LHCN-M2 (cell line): ENCODE measurements around the gene HOXB5. TPM values are rescaled to one million over a fixed set of nuclear protein-coding genes. Genes with fewer than 3 reads are reported as not detected.

Source experiments
- total RNA-seq: library from RNA; depleted of rRNA; stranded (reverse); fragments of >200 nt; gene quantifications from 2 replicates; pipeline ENCODE4 v1.2.3, GENCODE V29; 2014; rRNA removed

The HOXB5 gene
- total RNA-seq, 1 experiment from 2014 or later = 1.8 TPM

Other genes starting within 250 kb of the HOXB5 start
- gene SKAP1, start 163.6 kb downstream of the HOXB5 start, total RNA-seq = 0.17 TPM in 1 of 2 replicates, not detected in the other
- not detected in 2 replicates for gene HOXB1, start 62.8 kb downstream of the HOXB5 start, total RNA-seq
- 59.3 and 65.3 TPM in 2 replicates for gene HOXB2, start 48.7 kb downstream of the HOXB5 start, total RNA-seq
- 5.2 and 5.5 TPM in 2 replicates for gene HOXB4, start 15.4 kb downstream of the HOXB5 start, total RNA-seq
- gene HOXB3, start 3.5 kb downstream of the HOXB5 start, total RNA-seq = 9.0 and 12.1 TPM in 2 replicates
- gene HOXB6, start 11.2 kb upstream of the HOXB5 start, total RNA-seq = 21.5 and 24.9 TPM in 2 replicates
- gene HOXB7, start 17.2 kb upstream of the HOXB5 start, total RNA-seq = 26.9 and 37.3 TPM in 2 replicates
- 22.9 and 23.5 TPM in 2 replicates for gene HOXB8, start 21.5 kb upstream of the HOXB5 start, total RNA-seq
- 3.6 and 5.1 TPM in 2 replicates for gene HOXB9, start 32.6 kb upstream of the HOXB5 start, total RNA-seq
- not detected in 2 replicates for gene PRAC1, start 128.7 kb upstream of the HOXB5 start, total RNA-seq
- gene PRAC2, start 129.4 kb upstream of the HOXB5 start, total RNA-seq = not detected in 2 replicates
- 0.77 and 0.80 TPM in 2 replicates for gene HOXB13, start 135.0 kb upstream of the HOXB5 start, total RNA-seq
- gene TTLL6, start 223.4 kb upstream of the HOXB5 start, total RNA-seq = not detected in 2 replicates
- gene CALCOCO2, start 237.3 kb upstream of the HOXB5 start, total RNA-seq = 43.7 and 61.7 TPM in 2 replicates